Mononuclear cell (primary cell): ENCODE measurements around the gene BACH2. TPM values are rescaled to one million over a fixed set of nuclear protein-coding genes. Genes with fewer than 3 reads are reported as not detected.
"Not testable (repeated sequence)": the region's sequence is repeated elsewhere in the genome, so short reads cannot be mapped to it uniquely, and the experiment has no call there.

Experiments used
- H3K27me3 ChIP-seq: 2 replicates; pipeline ENCODE4 v1.6.0; 2011; ENCODE audit warnings: low read length, control low read depth; ENCODE audit not compliant: insufficient read depth
- H3K4me1 ChIP-seq: 2 replicates; pipeline ENCODE4 v1.5.1; 2011; ENCODE audit warnings: mild to moderate bottlenecking, low read length, control low read depth; ENCODE audit not compliant: insufficient read depth
- H3K4me3 ChIP-seq: 2 replicates; pipeline ENCODE4 v1.5.1; 2011; ENCODE audit warnings: mild to moderate bottlenecking, low read length, moderate library complexity
- H3K9me3 ChIP-seq: 2 replicates; pipeline ENCODE4 v1.5.1; 2011; ENCODE audit warnings: low read depth, mild to moderate bottlenecking, control low read depth, low read length
- total RNA-seq: library from RNA; depleted of rRNA; stranded (reverse); fragments of >200 nt; gene quantifications from one replicate; pipeline ENCODE4 v1.2.3, GENCODE V29; 2012

The BACH2 gene
- total RNA-seq, 1 donor, result 37.6 TPM

DNA sequence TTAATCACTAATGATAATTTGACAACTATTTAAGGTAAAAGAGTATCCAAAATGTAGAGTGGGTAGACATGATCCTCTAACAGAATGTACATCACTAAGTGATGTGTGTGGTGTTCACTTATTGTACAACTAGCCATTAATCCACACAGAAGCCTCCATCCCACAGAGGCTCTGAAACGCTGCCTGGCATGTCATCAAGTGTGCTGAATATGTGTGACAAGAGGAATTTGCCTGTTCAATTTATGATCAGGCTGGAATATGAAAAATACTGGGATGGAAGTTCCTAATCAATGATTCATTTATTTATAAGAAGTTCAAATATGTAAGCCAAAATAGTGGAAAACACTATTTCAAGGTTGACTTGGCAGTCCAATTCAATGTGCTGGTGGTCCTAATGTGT is 72.4 kb downstream of the BACH2 start:
- peaks cover 13% of the 10 kb centered on the region for H3K9me3 ChIP-seq
- H3K4me1 ChIP-seq, result peaks cover 9% of the 10 kb centered on the region
- no peak overlapping the region for H3K4me3 ChIP-seq
- H3K27me3 ChIP-seq, result no peaks in the 10 kb centered on the region

DNA sequence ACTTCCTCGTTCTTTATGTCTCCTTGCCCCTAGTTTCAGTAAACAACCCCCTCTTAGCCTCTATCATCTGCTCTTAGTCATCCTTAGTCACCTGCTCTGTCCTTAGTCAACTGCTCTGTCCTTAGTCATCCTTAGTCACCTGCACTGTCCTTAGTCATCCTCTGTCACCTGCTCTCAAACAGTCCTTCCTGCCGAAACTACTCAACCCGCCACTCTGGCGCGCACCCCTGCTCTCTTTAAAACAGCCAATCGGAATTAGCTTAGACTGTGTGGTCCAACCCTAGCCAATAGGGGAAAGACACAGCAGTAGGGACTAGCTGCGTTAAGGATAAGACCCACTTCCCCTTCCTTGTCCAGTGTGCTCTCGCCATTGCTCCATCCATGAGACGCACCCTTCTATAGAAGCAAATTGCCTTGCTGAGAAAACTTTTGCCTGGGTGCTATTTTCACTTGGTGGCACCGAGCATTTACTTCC is 73.9 kb downstream of the BACH2 start:
- no peaks in the 10 kb centered on the region for H3K27me3 ChIP-seq
- H3K4me3 ChIP-seq, result no peak overlapping the region
- peaks cover 13% of the 10 kb centered on the region for H3K9me3 ChIP-seq
- H3K4me1 ChIP-seq, result peaks cover 22% of the 10 kb centered on the region

DNA sequence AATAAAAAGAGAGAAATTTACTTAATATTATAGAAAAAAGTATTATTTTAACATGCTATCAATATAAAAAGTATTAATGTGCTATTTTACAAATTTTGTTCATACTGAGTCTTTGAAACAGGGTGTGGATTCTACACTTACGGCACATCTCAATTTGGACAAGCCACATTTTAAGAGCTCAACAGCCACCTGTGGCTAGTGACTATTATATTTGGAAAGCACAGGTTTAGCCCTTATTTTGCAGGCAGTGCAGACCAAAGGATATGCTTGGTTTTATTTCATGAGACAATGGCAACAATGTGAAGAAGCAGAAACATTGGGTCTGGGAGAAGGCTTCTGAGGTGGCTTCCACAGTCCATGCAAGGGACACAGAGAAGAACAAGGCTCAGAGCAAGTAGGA is 74.6 kb downstream of the BACH2 start:
- no peaks in the 10 kb centered on the region for H3K27me3 ChIP-seq
- H3K4me3 ChIP-seq, result no peak overlapping the region
- H3K4me1 ChIP-seq, result peaks cover 22% of the 10 kb centered on the region
- peaks cover 13% of the 10 kb centered on the region for H3K9me3 ChIP-seq

DNA sequence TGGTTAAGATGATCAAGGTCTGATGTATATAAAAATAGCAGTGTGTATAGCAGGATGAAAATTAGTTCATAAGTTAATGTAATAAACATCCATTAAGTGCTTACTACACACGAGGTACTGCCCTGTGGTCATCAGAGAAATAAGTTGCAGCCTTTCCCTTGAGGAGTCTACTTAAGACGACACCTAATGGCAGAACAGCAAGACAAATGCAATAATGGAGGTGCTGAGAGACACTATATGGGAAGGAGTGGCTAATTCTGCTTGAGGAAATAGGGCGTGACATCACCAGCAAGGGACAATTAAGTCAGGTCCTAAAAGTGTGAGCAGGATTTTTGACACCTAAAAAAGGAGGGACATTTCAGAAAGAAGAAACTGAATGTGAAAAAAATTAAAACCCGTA is 75.2 kb downstream of the BACH2 start:
- H3K27me3 ChIP-seq, result no peaks in the 10 kb centered on the region
- H3K4me3 ChIP-seq, result no peak overlapping the region
- H3K4me1 ChIP-seq, result peaks cover 27% of the 10 kb centered on the region
- H3K9me3 ChIP-seq, result peaks cover 13% of the 10 kb centered on the region

DNA sequence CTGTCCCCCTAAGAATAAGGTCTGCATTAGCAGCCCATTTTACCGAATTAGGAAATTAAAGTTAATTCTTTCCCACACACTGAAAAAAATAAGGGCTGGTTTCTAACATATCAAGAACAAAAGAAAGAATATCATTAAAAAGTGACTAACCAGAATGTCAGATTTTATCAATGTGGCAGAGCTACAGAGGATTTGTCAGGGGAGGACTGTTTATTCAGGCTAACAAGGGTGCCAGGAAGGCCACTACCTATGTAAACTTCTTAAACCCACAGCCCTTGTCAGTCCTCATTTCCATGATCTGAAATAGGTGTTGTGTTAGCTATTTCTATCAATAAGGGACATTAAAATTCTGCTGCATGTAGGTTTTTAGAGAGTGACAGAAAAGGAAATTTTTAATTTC is 76.4 kb downstream of the BACH2 start:
- no peaks in the 10 kb centered on the region for H3K27me3 ChIP-seq
- peaks cover 13% of the 10 kb centered on the region for H3K9me3 ChIP-seq

DNA sequence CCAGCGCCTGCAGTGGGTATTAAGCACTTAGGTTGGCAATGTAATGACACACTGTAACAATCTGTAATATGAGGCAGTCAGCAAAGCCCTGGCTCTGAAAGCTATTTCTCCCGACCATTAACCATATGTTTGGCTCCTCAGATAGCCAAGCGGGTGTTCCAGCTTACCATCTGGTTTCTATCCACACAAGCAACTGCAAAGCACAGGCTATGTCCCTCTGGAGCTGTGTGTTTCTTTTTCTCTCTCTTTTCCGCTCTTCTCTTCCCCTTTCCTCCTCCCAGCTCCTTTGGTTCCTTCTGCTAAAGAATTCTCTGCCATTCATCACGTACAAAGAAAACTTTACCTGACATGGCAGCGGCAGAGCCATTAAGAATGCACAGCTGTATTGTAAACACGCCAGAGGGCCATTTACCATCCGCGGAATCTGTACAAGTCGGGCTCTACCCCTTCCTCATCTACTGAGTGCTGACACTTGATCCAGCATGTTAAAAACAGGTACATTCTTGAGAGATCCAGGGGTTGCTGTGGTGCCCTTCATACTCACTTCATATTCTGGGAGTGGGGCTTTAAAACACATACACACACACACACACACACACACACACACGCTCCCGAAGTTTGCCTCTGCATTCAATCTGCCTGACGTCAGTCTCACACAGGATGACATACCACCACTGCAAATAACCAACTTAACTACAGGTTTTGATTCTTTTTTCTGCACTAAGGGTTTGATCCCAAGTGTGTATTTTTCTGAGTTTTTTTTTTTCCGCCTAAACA is 77.2 kb downstream of the BACH2 start:
- Histone ChIP-seq H3K4me3 (no peak overlapping the region), H3K27me3 (no peaks in the 10 kb centered on the region), H3K4me1 (peaks cover 46% of the 10 kb centered on the region), H3K9me3 (peaks cover 13% of the 10 kb centered on the region)

More for the DNA sequence above, 76.4 kb downstream of the BACH2 start:
- peaks cover 38% of the 10 kb centered on the region for H3K4me1 ChIP-seq
- H3K4me3 ChIP-seq, result no peak overlapping the region

DNA sequence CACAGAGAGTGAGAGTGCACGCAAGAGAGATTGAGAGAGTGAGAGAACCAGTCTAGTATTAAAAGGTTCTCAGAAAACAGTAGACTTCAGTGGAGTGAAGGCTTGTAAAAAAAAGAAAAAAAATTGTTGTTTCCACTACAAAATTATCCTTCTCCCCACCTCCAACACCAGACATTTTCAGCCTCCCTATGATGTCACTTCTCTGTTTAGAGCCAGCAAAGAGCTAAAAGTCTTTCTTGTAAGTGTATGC is 77.8 kb downstream of the BACH2 start:
- Histone ChIP-seq H3K27me3 (no peaks in the 10 kb centered on the region), H3K4me1 (peaks cover 50% of the 10 kb centered on the region), H3K9me3 (peaks cover 13% of the 10 kb centered on the region), H3K4me3 (no peak overlapping the region)

DNA sequence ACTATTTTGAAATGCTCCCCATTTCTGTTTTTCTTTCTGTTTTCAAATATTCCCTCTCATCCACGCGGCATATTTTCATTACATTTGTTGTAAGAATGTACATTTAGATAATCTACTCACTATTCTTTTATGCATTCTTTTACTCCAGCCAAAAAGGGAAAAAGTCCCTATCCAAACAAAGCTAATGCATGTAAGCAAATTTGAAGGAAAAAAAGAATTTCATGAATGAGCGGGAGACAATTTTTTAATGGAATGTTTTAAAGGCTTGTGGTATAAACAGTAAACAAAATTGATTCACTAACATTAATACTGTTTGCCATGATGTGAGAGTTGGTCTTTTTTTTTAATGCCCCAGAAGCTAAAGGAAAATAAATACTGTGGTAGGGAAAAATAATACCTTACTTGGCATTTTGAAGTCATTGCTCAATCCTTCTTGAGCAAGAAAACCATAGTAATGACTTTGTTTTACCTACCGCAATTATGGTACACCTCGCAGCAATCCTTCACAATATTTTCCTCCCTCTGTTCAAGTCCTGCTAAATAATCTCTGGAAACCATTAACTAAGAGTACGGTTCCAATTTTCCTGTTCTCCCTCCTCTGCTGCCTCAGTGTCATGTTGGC is 79.0 kb downstream of the BACH2 start:
- Histone ChIP-seq H3K4me3 (no peak overlapping the region), H3K4me1 (peaks cover 50% of the 10 kb centered on the region), H3K27me3 (no peaks in the 10 kb centered on the region), H3K9me3 (peaks cover 3% of the 10 kb centered on the region)

DNA sequence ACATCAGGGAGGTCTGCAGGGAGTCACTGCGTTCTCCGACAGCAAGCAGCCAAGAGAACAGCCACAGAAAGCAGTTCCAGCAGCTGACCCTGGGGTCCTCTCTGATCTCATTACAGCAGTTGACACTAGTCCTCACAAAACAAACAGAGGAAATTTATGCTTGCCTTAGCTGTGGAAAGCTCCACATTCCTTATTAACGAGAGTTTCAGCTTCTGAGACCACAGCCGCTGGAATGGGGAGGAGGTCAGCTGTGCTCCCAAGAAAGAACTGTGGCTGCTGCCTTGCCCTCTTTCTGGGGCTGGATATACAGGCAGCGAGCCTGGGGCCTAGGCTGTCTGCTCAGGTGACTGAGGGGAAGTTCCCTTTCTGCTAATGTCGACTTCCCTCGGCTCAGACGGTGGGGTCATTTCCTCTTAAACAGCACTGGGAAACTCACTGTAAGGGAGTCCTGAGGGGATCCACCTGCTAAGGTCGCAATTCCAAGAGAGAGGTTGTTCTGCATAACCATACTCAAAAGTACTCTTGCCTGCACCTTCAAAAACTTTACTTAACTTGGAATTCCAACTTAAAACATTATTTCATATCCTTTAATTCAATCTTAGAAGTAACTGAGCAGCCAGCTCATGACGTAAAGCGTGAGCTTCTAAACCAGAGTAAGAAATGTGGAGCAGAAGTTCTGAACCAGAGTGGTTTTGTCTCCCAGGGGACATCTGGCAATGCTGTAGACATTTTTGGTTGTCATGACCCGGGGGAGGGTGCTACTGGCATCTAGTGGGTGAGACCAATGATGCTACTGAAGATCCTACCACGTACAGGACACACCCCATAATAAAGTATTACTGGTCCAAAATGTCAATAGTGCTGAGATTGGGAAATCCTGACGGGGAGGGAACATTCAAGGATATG is 80.3 kb downstream of the BACH2 start:
- H3K4me1 ChIP-seq, result peaks cover 47% of the 10 kb centered on the region
- H3K9me3 ChIP-seq, result no peaks in the 10 kb centered on the region
- no peaks in the 10 kb centered on the region for H3K27me3 ChIP-seq
- H3K4me3 ChIP-seq, result no peak overlapping the region

DNA sequence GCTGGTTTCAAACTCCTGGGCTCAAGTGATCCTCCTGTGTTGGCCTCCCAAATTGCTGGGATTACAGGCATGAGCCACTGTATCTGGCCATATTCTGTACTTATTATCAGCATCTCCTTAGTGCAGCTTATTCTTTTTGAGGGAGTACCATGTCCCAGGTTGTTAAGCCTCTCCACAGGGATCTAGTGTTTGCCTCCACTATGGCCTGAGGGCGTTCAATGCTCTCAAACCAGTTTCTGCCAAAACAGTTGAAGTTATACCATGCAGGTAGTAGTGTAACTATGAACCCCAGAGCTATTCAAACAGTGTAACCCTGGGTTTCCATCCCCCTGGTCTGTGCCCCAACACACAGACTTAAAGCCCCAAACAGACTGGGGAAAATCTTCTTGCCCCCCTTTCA is 81.7 kb downstream of the BACH2 start:
- H3K9me3 ChIP-seq, result no peaks in the 10 kb centered on the region
- peaks cover 47% of the 10 kb centered on the region for H3K4me1 ChIP-seq
- no peaks in the 10 kb centered on the region for H3K27me3 ChIP-seq
- H3K4me3 ChIP-seq, result no peak overlapping the region

DNA sequence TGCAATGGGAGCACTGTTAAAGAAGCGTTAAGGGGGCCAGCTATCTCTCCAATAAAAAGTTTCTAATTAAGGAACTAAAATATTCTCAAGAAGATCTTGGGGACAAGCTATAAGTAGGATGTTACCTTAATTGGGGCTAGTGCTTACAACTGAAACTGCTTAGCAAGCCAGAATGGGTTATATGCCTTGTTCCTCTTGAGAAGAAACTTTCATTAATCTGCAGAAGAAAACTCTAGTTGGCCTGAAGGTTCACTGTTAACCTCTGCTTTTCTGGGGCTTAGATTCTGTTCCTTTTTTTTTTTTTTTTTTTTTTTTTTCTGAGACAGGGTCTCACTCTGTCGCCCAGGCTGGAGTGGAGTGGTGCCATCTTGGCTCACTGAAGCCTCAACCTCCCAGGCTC is 82.2 kb downstream of the BACH2 start:
- H3K4me1 ChIP-seq, result peaks cover 46% of the 10 kb centered on the region
- H3K27me3 ChIP-seq, result no peaks in the 10 kb centered on the region
- H3K4me3 ChIP-seq, result no peak overlapping the region
- H3K9me3 ChIP-seq, result no peaks in the 10 kb centered on the region

DNA sequence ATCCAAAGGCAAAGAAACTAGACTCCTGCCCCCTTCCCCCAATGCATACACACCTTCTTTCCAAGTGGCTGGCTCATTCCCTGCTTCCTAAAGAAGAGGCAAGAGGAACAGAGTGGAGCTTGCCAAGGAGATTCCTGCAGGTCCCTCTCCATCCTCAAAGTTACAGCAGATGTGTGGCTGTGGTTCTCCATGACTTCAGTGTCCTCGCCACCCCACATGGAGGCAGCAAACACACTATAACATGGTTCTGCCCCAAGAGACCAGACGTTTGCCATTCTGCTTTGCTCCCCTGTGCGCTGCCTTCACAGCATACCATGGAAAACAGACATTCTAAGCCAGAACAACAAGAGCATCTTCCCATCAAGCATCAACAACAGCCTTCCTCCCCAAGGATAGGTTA is 84.4 kb downstream of the BACH2 start:
- Histone ChIP-seq H3K9me3 (no peaks in the 10 kb centered on the region), H3K4me3 (no peak overlapping the region), H3K27me3 (no peaks in the 10 kb centered on the region), H3K4me1 (peaks cover 31% of the 10 kb centered on the region)

DNA sequence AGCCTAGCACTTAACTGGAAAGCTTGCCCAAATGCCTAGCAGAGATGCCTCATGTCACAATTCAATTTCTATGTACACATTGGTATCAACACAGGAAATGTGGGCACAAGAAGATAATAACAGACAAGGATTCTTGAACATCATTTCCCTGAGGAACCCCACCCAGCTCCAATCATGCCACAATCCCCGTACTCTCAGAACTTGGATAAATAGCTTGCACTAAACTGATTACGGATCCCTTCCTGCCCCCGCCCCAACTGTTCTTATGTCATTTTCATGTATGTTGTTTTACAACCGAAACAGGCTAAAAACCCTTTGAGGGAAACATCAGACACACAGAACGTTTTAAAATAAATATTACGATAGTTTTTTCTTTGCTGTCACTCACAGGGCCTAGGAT is 87.1 kb downstream of the BACH2 start:
- no peak overlapping the region for H3K4me3 ChIP-seq
- H3K9me3 ChIP-seq, result no peaks in the 10 kb centered on the region
- H3K4me1 ChIP-seq, result peaks cover 7% of the 10 kb centered on the region

DNA sequence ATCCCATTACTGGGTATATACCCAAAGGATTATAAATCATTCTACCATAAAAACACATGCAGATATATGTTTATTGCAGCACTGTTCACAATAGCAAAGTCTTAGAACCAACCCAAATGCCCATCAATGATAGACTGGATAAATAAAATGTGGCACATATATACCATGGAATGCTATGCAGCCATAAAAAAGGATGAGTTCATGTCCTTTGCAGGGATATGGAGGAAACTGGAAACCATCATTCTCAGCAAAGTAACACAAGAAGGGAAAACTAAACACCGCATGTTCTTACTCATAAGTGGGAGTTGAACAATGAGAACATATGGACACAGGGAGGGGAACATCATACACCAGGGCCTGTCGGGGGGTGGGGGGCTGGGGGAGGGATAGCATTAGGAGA is 88.0 kb downstream of the BACH2 start:
- not testable (repeated sequence) for H3K4me1 ChIP-seq, H3K4me3 ChIP-seq, H3K9me3 ChIP-seq, H3K27me3 ChIP-seq

More for the DNA sequence above, 87.1 kb downstream of the BACH2 start:
- no peaks in the 10 kb centered on the region for H3K27me3 ChIP-seq

DNA sequence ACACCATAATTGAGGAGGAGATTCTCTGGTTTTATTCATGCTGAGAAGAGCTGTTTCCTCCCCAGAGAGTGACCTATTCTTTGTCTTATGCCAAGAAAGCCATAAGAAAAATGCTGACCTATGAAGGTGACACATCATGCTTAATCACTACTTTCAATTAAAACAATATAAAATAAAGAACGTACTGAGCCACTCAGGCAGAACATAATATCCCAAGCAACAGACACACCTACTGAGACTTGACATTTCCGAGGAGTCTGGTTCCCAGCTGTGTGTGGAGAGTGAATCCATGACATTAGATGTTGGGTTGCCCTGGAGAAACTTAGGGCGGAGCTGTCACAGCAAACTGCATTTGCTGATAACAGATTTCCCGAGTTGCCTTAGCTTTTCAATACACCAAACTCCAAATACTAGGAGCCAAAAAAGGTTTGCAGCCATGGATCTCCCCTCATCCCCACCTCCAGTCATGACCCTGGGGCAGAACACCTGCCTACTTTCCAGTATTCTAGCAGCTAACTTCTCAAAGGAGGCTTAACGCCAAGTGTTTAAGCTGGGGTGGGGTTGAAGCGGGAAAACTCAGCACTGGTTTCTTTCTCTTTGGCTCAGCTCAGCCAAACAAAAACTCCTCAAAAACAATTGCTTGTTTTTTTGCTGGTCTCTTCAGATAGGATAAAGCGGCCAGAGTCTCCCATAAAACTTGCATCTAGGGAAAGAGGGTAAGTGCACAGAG is 92.2 kb downstream of the BACH2 start:
- H3K27me3 ChIP-seq, result no peaks in the 10 kb centered on the region
- peaks cover 2% of the 10 kb centered on the region for H3K4me1 ChIP-seq
- no peak overlapping the region for H3K4me3 ChIP-seq
- H3K9me3 ChIP-seq, result no peaks in the 10 kb centered on the region
